Liver (tissue), 3 donors: ENCODE data around the gene ITPK1.

Experiments
- GABPA ChIP-seq, 2 donors: IDR thresholded peaks in 1 of 2; conservative IDR thresholded peaks in 1 of 2; 2 replicates each; pipeline ENCODE4 v1.6.1; 2016; ENCODE audit warnings: antibody characterized with exemption in 2 of 2, mild to moderate bottlenecking in 1 of 2, moderate library complexity in 1 of 2
- JUND ChIP-seq, 2 donors: IDR thresholded peaks; 2 replicates each; pipeline ENCODE4 v1.6.1; 2016; ENCODE audit warnings: antibody characterized with exemption in 2 of 2
- RAD21 ChIP-seq, 2 donors: IDR thresholded peaks; 2 replicates each; pipeline ENCODE4 v1.6.1; 2016; ENCODE audit warnings: antibody characterized with exemption in 2 of 2, mild to moderate bottlenecking in 2 of 2
- SP1 ChIP-seq: IDR thresholded peaks from 2 replicates; pipeline ENCODE4 v1.6.1; 2018; ENCODE audit warnings: antibody characterized with exemption, mild to moderate bottlenecking
- TAF1 ChIP-seq: conservative IDR thresholded peaks from 2 replicates; pipeline ENCODE4 v1.6.1; 2016; ENCODE audit warnings: antibody characterized with exemption, mild to moderate bottlenecking
- TF ChIP-seq, protein P1 (sequence below): fragments of 150-350 bp; IDR thresholded peaks from 2 replicates; pipeline ENCODE4 v1.5.1; 2017; ENCODE audit warnings: improper control_type of control experiment, low read depth, low read length; ENCODE audit not compliant: missing input control
- TF ChIP-seq, protein P2 (sequence below): IDR thresholded peaks from 2 replicates; pipeline ENCODE4 v1.6.1; 2016; ENCODE audit warnings: antibody characterized with exemption
- TF ChIP-seq, protein P3 (sequence below): IDR thresholded peaks from 2 replicates; pipeline ENCODE4 v1.6.1; 2016; ENCODE audit warnings: antibody characterized with exemption
- TF ChIP-seq, protein P4 (sequence below): IDR thresholded peaks from 2 replicates; pipeline ENCODE4 v1.6.1; 2016; ENCODE audit warnings: antibody characterized with exemption, mild to moderate bottlenecking
- donor health status: healthy.
- donor health status: healthy.

DNA sequence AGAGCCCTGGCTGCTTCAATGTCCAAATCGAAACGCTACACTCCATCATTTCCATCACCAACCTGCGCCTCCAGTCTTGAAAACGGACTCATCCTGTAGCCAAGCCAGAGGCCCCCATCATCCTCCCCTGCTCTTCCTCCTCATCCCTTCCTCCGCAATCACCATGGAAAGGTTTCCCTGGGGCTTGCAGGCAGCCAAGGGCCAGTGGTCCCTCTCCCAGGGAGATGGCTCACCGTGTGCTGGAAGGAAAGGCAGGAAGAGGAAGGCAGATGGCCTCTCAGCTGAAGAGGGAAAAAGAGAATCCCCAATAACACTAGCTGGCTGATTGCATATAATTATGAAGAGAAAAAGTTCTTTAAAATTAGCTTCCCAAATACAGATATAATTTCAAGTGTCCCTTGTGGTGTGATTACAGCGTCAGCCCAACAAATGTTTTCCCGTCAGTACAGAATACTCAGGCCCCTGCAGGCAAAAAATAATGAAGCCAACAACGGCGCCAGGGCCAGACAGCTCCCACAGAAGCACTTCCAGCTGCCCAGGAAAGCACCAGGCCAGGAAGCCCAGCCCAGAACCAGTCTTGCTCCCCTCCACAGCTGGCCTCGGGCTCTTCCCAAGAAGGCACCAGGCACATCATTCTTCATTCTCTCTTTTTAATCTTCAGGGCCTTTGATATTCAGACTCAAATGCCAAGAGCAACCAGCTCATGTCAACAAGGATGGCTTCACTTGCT is 24.7 kb downstream of the ITPK1 start:
- TF ChIP-seq, protein P1, sequence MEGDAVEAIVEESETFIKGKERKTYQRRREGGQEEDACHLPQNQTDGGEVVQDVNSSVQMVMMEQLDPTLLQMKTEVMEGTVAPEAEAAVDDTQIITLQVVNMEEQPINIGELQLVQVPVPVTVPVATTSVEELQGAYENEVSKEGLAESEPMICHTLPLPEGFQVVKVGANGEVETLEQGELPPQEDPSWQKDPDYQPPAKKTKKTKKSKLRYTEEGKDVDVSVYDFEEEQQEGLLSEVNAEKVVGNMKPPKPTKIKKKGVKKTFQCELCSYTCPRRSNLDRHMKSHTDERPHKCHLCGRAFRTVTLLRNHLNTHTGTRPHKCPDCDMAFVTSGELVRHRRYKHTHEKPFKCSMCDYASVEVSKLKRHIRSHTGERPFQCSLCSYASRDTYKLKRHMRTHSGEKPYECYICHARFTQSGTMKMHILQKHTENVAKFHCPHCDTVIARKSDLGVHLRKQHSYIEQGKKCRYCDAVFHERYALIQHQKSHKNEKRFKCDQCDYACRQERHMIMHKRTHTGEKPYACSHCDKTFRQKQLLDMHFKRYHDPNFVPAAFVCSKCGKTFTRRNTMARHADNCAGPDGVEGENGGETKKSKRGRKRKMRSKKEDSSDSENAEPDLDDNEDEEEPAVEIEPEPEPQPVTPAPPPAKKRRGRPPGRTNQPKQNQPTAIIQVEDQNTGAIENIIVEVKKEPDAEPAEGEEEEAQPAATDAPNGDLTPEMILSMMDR: no peak
- TF ChIP-seq, protein P2, sequence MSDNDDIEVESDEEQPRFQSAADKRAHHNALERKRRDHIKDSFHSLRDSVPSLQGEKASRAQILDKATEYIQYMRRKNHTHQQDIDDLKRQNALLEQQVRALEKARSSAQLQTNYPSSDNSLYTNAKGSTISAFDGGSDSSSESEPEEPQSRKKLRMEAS: no peak
- TF ChIP-seq SP1 (no peak), JUND (IDR thresholded peaks at IDR 0.05) (no peak), RAD21 (IDR thresholded peaks at IDR 0.05) (no peak), TAF1 (no peak), GABPA (IDR thresholded peaks at IDR 0.05 in 1 of 2, conservative IDR thresholded peaks at IDR 0.05 in 1 of 2) (no peak)
- TF ChIP-seq, protein P3, sequence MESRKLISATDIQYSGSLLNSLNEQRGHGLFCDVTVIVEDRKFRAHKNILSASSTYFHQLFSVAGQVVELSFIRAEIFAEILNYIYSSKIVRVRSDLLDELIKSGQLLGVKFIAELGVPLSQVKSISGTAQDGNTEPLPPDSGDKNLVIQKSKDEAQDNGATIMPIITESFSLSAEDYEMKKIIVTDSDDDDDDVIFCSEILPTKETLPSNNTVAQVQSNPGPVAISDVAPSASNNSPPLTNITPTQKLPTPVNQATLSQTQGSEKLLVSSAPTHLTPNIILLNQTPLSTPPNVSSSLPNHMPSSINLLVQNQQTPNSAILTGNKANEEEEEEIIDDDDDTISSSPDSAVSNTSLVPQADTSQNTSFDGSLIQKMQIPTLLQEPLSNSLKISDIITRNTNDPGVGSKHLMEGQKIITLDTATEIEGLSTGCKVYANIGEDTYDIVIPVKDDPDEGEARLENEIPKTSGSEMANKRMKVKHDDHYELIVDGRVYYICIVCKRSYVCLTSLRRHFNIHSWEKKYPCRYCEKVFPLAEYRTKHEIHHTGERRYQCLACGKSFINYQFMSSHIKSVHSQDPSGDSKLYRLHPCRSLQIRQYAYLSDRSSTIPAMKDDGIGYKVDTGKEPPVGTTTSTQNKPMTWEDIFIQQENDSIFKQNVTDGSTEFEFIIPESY: no peak
- TF ChIP-seq, protein P4, sequence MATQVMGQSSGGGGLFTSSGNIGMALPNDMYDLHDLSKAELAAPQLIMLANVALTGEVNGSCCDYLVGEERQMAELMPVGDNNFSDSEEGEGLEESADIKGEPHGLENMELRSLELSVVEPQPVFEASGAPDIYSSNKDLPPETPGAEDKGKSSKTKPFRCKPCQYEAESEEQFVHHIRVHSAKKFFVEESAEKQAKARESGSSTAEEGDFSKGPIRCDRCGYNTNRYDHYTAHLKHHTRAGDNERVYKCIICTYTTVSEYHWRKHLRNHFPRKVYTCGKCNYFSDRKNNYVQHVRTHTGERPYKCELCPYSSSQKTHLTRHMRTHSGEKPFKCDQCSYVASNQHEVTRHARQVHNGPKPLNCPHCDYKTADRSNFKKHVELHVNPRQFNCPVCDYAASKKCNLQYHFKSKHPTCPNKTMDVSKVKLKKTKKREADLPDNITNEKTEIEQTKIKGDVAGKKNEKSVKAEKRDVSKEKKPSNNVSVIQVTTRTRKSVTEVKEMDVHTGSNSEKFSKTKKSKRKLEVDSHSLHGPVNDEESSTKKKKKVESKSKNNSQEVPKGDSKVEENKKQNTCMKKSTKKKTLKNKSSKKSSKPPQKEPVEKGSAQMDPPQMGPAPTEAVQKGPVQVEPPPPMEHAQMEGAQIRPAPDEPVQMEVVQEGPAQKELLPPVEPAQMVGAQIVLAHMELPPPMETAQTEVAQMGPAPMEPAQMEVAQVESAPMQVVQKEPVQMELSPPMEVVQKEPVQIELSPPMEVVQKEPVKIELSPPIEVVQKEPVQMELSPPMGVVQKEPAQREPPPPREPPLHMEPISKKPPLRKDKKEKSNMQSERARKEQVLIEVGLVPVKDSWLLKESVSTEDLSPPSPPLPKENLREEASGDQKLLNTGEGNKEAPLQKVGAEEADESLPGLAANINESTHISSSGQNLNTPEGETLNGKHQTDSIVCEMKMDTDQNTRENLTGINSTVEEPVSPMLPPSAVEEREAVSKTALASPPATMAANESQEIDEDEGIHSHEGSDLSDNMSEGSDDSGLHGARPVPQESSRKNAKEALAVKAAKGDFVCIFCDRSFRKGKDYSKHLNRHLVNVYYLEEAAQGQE: no peak
